HEK293 (cell line): ENCODE data around the gene WDR1.

ENCODE experiments used
- CTCF ChIA-PET: fragments of 350-600 bp; formaldehyde crosslinking; extraction: SDS; loops from one replicate; lab custom pipeline; 2021; ENCODE audit warnings: antibody characterized with exemption; lab: Yijun Ruan, JAX
- POLR2A ChIA-PET: fragments of 300-600 bp; formaldehyde crosslinking; extraction: SDS; loops from one replicate; lab custom pipeline; 2020; ENCODE audit warnings: antibody characterized with exemption, inconsistent platforms; lab: Yijun Ruan, JAX
- H3K27ac ChIP-seq: fragments of 200-500 bp; sonication (Bioruptor generic); 2 replicates; pipeline ENCODE4 v1.5.1; 2014; ENCODE audit warnings: low read depth, low read length, control low read depth, inconsistent platforms; ENCODE audit errors: extremely low read depth
- H3K36me3 ChIP-seq, 2 experiments: fragments of 200-500 bp in 1 of 2; sonication (Bioruptor generic) in 1 of 2; 1 replicate in 1 of 2; 2 replicates in 1 of 2; pipeline ENCODE4 v1.5.1; 2014 to 2017; ENCODE audit warnings: inconsistent platforms in 2 of 2, low read length in 2 of 2; ENCODE audit not compliant: control insufficient read depth in 2 of 2, insufficient read depth in 1 of 2
- H3K4me1 ChIP-seq: fragments of 200-500 bp; sonication (Bioruptor generic); 2 replicates; pipeline ENCODE4 v1.5.1; 2014; ENCODE audit warnings: mild to moderate bottlenecking, low read length, inconsistent platforms; ENCODE audit not compliant: control insufficient read depth, insufficient read depth
- H3K4me3 ChIP-seq: 2 replicates; pipeline ENCODE4 v1.5.1; 2011; ENCODE audit warnings: low read depth, mild to moderate bottlenecking, control low read depth, low read length, moderate library complexity
- H3K9me3 ChIP-seq: fragments of 200-500 bp; sonication (Bioruptor generic); 2 replicates; pipeline ENCODE4 v1.5.1; 2014; ENCODE audit warnings: low read depth, low read length, inconsistent platforms; ENCODE audit not compliant: control insufficient read depth, insufficient read depth
- KLF1 ChIP-seq: fragments of 450-650 bp; formaldehyde crosslinking; IDR thresholded peaks from 2 replicates; pipeline ENCODE4 v1.5.1; 2016; ENCODE audit warnings: missing biosample characterization, missing genetic modification characterization
- KLF8 ChIP-seq: fragments of 450-650 bp; formaldehyde crosslinking; IDR thresholded peaks from 2 replicates; pipeline ENCODE4 v1.5.1; 2016; ENCODE audit warnings: missing biosample characterization, missing genetic modification characterization
- KLF9 ChIP-seq: fragments of 450-650 bp; formaldehyde crosslinking; IDR thresholded peaks from 2 replicates; pipeline ENCODE4 v1.5.1; 2016; ENCODE audit warnings: missing biosample characterization, missing genetic modification characterization, low read depth
- SP3 ChIP-seq: fragments of 450-650 bp; formaldehyde crosslinking; IDR thresholded peaks from 2 replicates; pipeline ENCODE4 v1.5.1; 2016; ENCODE audit warnings: missing biosample characterization, missing genetic modification characterization
- ZBTB20 ChIP-seq: fragments of 450-650 bp; formaldehyde crosslinking; IDR thresholded peaks from 2 replicates; pipeline ENCODE4 v1.5.1; 2016; ENCODE audit warnings: missing biosample characterization, missing genetic modification characterization
- ZBTB8A ChIP-seq: fragments of 450-650 bp; formaldehyde crosslinking; IDR thresholded peaks from 2 replicates; pipeline ENCODE4 v1.5.1; 2016; ENCODE audit warnings: missing biosample characterization, missing genetic modification characterization
- ZFHX2 ChIP-seq: fragments of 450-650 bp; formaldehyde crosslinking; conservative IDR thresholded peaks from 2 replicates; pipeline ENCODE4 v1.5.1; 2016; ENCODE audit warnings: missing biosample characterization, missing genetic modification characterization
- ZNF10 ChIP-seq: fragments of 450-650 bp; formaldehyde crosslinking; IDR thresholded peaks from 2 replicates; pipeline ENCODE4 v1.5.1; 2017; ENCODE audit warnings: missing biosample characterization, missing genetic modification characterization
- ZNF202 ChIP-seq: fragments of 450-650 bp; formaldehyde crosslinking; IDR thresholded peaks from 2 replicates; pipeline ENCODE4 v1.5.1; 2016; ENCODE audit warnings: missing biosample characterization, missing genetic modification characterization, borderline replicate concordance
- ZNF221 ChIP-seq: fragments of 450-650 bp; formaldehyde crosslinking; IDR thresholded peaks from 2 replicates; pipeline ENCODE4 v1.5.1; 2017; ENCODE audit warnings: missing biosample characterization, missing genetic modification characterization, borderline replicate concordance
- ZNF324 ChIP-seq: fragments of 450-650 bp; formaldehyde crosslinking; IDR thresholded peaks from 2 replicates; pipeline ENCODE4 v1.5.1; 2016; ENCODE audit warnings: missing biosample characterization, missing genetic modification characterization
- ZNF335 ChIP-seq: fragments of 450-650 bp; formaldehyde crosslinking; conservative IDR thresholded peaks from 2 replicates; pipeline ENCODE4 v1.5.1; 2016; ENCODE audit warnings: missing biosample characterization, missing genetic modification characterization
- ZNF350 ChIP-seq: fragments of 450-650 bp; formaldehyde crosslinking; IDR thresholded peaks from 2 replicates; pipeline ENCODE4 v1.5.0; 2017; ENCODE audit warnings: missing biosample characterization, mild to moderate bottlenecking, missing genetic modification characterization
- ZNF473 ChIP-seq: fragments of 450-650 bp; formaldehyde crosslinking; IDR thresholded peaks from 2 replicates; pipeline ENCODE4 v1.5.1; 2017; ENCODE audit warnings: missing biosample characterization, missing genetic modification characterization
- ZNF48 ChIP-seq: fragments of 450-650 bp; formaldehyde crosslinking; IDR thresholded peaks from 2 replicates; pipeline ENCODE4 v1.5.1; 2016; ENCODE audit warnings: missing biosample characterization, missing genetic modification characterization
- ZNF529 ChIP-seq: fragments of 450-650 bp; formaldehyde crosslinking; IDR thresholded peaks from 2 replicates; pipeline ENCODE4 v1.5.1; 2017; ENCODE audit warnings: missing genetic modification characterization, missing biosample characterization; ENCODE audit not compliant: insufficient replicate concordance
- ZNF596 ChIP-seq: fragments of 450-650 bp; IDR thresholded peaks from 2 replicates; pipeline ENCODE4 v1.5.0; 2018; ENCODE audit warnings: missing biosample characterization, mild to moderate bottlenecking, missing genetic modification characterization, moderate library complexity
- ZNF600 ChIP-seq: fragments of 450-650 bp; formaldehyde crosslinking; IDR thresholded peaks from 2 replicates; pipeline ENCODE4 v1.5.1; 2016; ENCODE audit warnings: missing biosample characterization, missing genetic modification characterization
- ZNF626 ChIP-seq: fragments of 450-650 bp; sonication (Bioruptor Pico); formaldehyde crosslinking; IDR thresholded peaks from 2 replicates; pipeline ENCODE4 v1.5.1; 2018; ENCODE audit warnings: missing biosample characterization, missing genetic modification characterization, inconsistent platforms
- ZNF664 ChIP-seq: fragments of 450-650 bp; formaldehyde crosslinking; IDR thresholded peaks from 2 replicates; pipeline ENCODE4 v1.5.1; 2016; ENCODE audit warnings: missing biosample characterization, missing genetic modification characterization
- ZNF677 ChIP-seq: fragments of 450-650 bp; IDR thresholded peaks from 2 replicates; pipeline ENCODE4 v1.5.0; 2018; ENCODE audit warnings: missing biosample characterization, mild to moderate bottlenecking, missing genetic modification characterization, moderate library complexity
- ZNF768 ChIP-seq: fragments of 450-650 bp; formaldehyde crosslinking; IDR thresholded peaks from 2 replicates; pipeline ENCODE4 v1.5.1; 2018; ENCODE audit warnings: missing biosample characterization, mild to moderate bottlenecking, missing genetic modification characterization
- ZNF785 ChIP-seq: fragments of 450-650 bp; formaldehyde crosslinking; IDR thresholded peaks from 2 replicates; pipeline ENCODE4 v1.5.1; 2016; ENCODE audit warnings: missing biosample characterization, missing genetic modification characterization
- ZNF843 ChIP-seq: fragments of 450-650 bp; formaldehyde crosslinking; IDR thresholded peaks from 2 replicates; pipeline ENCODE4 v1.5.1; 2016; ENCODE audit warnings: missing biosample characterization, missing genetic modification characterization
- ZSCAN23 ChIP-seq: fragments of 450-650 bp; formaldehyde crosslinking; IDR thresholded peaks from 2 replicates; pipeline ENCODE4 v1.5.1; 2016; ENCODE audit warnings: missing biosample characterization, missing genetic modification characterization
- TF ChIP-seq, protein P1 (sequence below): fragments of 450-650 bp; formaldehyde crosslinking; conservative IDR thresholded peaks from 2 replicates; pipeline ENCODE4 v1.5.1; 2016; ENCODE audit warnings: low read depth, missing biosample characterization, missing genetic modification characterization
- TF ChIP-seq, protein P2 (sequence below): fragments of 450-650 bp; formaldehyde crosslinking; IDR thresholded peaks from 2 replicates; pipeline ENCODE4 v1.5.1; 2017; ENCODE audit warnings: missing biosample characterization, missing genetic modification characterization
- TF ChIP-seq, protein P3 (sequence below): fragments of 450-650 bp; formaldehyde crosslinking; IDR thresholded peaks from 2 replicates; pipeline ENCODE4 v1.5.1; 2016; ENCODE audit warnings: missing biosample characterization, missing genetic modification characterization

WDR1 gene

DNA sequence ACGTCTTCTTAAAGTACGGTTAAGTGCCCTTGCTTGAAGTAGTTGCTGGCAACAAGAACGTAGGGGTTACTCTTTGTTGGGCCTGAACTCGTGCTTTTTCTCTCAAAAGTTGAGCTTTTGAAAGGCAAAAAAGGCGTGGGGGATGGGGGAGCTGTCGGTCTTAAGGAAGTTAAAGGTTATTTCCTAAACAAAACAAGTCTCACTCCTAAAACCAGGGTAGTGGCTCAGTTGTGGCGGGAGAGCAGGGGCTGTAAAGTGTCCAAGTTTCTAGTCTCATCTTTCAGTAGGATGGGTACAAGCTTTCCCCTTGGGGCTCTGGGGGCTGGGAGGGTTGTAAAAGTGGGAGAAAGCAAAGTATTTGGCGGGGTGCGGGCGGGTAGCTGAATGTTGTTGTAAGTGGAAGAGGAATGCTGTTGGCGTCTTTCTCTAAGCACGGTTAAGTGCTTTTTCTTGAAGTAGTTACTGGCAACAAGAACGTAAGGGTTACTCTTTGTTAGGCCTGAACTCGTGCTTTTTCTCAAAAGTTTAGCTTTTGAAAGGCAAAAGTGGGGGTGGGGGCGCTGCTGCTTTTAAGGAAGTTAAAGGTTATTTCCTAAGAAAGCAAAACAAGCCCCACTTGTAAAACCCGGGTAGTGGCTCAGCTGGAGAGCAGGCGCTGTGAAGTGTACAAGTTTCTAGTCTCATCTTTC lies 904 bp upstream of the WDR1 start (continued):
- no peak for TF ChIP-seq ZNF473 (tag by site-specific recombination)
- no peak for TF ChIP-seq ZSCAN23
- TF ChIP-seq, all 188 proteins: peak for 0

DNA sequence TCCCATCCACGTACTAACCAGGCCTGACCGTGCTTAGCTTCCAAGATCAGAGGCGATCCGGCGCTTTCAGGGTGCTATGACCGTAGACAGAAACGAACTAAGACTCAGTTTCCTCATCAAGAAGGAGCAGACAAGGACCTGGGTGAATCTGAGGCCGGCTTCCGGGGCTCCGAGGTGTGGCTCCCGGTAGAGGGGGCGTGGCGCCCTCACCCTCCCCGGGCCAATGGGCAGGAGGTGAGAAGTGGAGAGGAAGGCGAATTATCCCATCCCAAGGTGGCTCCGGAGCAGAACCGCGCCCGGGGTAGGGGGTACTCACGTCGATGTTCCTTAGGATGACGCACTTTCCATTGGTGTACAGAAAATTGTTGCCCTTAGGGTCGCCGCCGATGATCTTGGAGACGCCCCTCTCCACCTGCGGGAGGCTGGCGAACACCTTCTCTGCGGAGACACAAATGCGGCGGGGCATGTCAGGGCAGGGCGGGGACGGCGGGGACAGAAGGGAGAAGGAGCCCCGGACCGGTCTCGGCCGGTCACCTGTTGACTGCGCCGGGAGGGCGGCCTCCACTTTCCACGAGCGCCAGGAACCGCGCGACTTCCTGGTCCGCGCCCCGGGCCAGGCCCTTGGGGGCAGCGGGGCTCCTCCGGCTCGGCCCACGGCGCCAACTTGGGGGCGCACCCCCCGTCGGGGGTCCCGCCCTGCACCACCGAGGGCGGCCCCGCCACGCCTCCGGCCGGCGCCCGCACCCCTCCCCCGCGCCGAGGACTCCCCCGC lies 616 bp downstream of the WDR1 start:
- H3K4me1 ChIP-seq: no peaks in the 10 kb centered on the region
- CTCF ChIA-PET: no interaction called here
- H3K36me3 ChIP-seq: peaks cover 4 to 47% of the 10 kb centered on the region in 2 experiments; a peak in 2 of 3 replicates
- no peak for TF ChIP-seq ZNF10 (tag by site-specific recombination)
- no peak for TF ChIP-seq ZNF350 (tag by site-specific recombination)
- TF ChIP-seq ZNF529 (tag by site-specific recombination): no peak
- TF ChIP-seq KLF9: peak; percentile 76
- TF ChIP-seq ZBTB20 (tag by site-specific recombination): peak; percentile 70; the same call in 1 of the 2 replicates
- no peak for TF ChIP-seq ZBTB8A (tag by site-specific recombination)
- TF ChIP-seq ZNF335: 0 out of 2 replicates have a peak, but pooled peaks have one; percentile 17
- peak; percentile 43; the same call in 1 of the 2 replicates for TF ChIP-seq ZNF600 (tag by site-specific recombination)
- no peak for TF ChIP-seq ZNF596 (tag by site-specific recombination)
- no peak for TF ChIP-seq ZNF324 (tag by site-specific recombination)
- TF ChIP-seq ZNF785 (tag by site-specific recombination): no peak
- TF ChIP-seq ZFHX2 (tag by site-specific recombination): no peak
- no peak for TF ChIP-seq ZSCAN23
- no peak for TF ChIP-seq ZNF626 (tag by site-specific recombination)
- TF ChIP-seq ZNF202: no peak
- no peak for TF ChIP-seq ZNF843 (tag by site-specific recombination)
- peak; percentile 43 for TF ChIP-seq SP3 (tag by site-specific recombination)
- TF ChIP-seq KLF1 (tag by site-specific recombination): peak; percentile 32; the same call in 1 of the 2 replicates
- TF ChIP-seq KLF8 (tag by site-specific recombination): peak; percentile 20; the same call in 1 of the 2 replicates
- no peak for TF ChIP-seq ZNF221
- TF ChIP-seq, protein P1, sequence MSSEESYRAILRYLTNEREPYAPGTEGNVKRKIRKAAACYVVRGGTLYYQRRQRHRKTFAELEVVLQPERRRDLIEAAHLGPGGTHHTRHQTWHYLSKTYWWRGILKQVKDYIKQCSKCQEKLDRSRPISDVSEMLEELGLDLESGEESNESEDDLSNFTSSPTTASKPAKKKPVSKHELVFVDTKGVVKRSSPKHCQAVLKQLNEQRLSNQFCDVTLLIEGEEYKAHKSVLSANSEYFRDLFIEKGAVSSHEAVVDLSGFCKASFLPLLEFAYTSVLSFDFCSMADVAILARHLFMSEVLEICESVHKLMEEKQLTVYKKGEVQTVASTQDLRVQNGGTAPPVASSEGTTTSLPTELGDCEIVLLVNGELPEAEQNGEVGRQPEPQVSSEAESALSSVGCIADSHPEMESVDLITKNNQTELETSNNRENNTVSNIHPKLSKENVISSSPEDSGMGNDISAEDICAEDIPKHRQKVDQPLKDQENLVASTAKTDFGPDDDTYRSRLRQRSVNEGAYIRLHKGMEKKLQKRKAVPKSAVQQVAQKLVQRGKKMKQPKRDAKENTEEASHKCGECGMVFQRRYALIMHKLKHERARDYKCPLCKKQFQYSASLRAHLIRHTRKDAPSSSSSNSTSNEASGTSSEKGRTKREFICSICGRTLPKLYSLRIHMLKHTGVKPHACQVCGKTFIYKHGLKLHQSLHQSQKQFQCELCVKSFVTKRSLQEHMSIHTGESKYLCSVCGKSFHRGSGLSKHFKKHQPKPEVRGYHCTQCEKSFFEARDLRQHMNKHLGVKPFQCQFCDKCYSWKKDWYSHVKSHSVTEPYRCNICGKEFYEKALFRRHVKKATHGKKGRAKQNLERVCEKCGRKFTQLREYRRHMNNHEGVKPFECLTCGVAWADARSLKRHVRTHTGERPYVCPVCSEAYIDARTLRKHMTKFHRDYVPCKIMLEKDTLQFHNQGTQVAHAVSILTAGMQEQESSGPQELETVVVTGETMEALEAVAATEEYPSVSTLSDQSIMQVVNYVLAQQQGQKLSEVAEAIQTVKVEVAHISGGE: 0 out of 2 replicates have a peak, but pooled peaks have one; percentile 10
- no peak for TF ChIP-seq ZNF768
- no peak for TF ChIP-seq ZNF664 (tag by site-specific recombination)
- TF ChIP-seq, protein P2, sequence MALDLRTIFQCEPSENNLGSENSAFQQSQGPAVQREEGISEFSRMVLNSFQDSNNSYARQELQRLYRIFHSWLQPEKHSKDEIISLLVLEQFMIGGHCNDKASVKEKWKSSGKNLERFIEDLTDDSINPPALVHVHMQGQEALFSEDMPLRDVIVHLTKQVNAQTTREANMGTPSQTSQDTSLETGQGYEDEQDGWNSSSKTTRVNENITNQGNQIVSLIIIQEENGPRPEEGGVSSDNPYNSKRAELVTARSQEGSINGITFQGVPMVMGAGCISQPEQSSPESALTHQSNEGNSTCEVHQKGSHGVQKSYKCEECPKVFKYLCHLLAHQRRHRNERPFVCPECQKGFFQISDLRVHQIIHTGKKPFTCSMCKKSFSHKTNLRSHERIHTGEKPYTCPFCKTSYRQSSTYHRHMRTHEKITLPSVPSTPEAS (tag by site-specific recombination): no peak
- no peak for TF ChIP-seq ZNF48 (tag by site-specific recombination)
- TF ChIP-seq, protein P3, sequence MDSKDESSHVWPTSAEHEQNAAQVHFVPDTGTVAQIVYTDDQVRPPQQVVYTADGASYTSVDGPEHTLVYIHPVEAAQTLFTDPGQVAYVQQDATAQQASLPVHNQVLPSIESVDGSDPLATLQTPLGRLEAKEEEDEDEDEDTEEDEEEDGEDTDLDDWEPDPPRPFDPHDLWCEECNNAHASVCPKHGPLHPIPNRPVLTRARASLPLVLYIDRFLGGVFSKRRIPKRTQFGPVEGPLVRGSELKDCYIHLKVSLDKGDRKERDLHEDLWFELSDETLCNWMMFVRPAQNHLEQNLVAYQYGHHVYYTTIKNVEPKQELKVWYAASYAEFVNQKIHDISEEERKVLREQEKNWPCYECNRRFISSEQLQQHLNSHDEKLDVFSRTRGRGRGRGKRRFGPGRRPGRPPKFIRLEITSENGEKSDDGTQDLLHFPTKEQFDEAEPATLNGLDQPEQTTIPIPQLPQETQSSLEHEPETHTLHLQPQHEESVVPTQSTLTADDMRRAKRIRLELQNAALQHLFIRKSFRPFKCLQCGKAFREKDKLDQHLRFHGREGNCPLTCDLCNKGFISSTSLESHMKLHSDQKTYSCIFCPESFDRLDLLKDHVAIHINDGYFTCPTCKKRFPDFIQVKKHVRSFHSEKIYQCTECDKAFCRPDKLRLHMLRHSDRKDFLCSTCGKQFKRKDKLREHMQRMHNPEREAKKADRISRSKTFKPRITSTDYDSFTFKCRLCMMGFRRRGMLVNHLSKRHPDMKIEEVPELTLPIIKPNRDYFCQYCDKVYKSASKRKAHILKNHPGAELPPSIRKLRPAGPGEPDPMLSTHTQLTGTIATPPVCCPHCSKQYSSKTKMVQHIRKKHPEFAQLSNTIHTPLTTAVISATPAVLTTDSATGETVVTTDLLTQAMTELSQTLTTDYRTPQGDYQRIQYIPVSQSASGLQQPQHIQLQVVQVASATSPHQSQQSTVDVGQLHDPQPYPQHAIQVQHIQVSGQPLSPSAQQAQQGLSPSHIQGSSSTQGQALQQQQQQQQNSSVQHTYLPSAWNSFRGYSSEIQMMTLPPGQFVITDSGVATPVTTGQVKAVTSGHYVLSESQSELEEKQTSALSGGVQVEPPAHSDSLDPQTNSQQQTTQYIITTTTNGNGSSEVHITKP (tag by site-specific recombination): no peak
- no peak for TF ChIP-seq ZNF677 (tag by site-specific recombination)

More for the DNA sequence above, 616 bp downstream of the WDR1 start:
- POLR2A ChIA-PET: interaction anchor here (0.9 to 2.5 kb wide), 7 partner anchors 9 to 424 kb away, joined by 3 to 19 read pairs (median 4); no protein-coding TSS in a partner anchor
- peak overlapping the region; percentile 75 for H3K4me3 ChIP-seq
- no peaks in the 10 kb centered on the region for H3K9me3 ChIP-seq
- H3K27ac ChIP-seq: peak overlapping the region; percentile 81
